GM19467 (cell line): Measurements from ENCODE around the gene ID1.
A peak's percentile ranks its signal among the peaks of the same experiment; 100 is the strongest.
"Not testable (repeated sequence)": the region's sequence is repeated elsewhere in the genome, so short reads cannot be mapped to it uniquely, and the experiment has no call there.

ENCODE experiments used
- ATAC-seq: cut with Tn5 transposase; IDR thresholded peaks from one replicate; pipeline ENCODE4 v1.9.1; 2021; ENCODE audit warnings: mild to moderate bottlenecking, moderate library complexity; ENCODE audit not compliant: unreplicated experiment

The ID1 gene

DNA sequence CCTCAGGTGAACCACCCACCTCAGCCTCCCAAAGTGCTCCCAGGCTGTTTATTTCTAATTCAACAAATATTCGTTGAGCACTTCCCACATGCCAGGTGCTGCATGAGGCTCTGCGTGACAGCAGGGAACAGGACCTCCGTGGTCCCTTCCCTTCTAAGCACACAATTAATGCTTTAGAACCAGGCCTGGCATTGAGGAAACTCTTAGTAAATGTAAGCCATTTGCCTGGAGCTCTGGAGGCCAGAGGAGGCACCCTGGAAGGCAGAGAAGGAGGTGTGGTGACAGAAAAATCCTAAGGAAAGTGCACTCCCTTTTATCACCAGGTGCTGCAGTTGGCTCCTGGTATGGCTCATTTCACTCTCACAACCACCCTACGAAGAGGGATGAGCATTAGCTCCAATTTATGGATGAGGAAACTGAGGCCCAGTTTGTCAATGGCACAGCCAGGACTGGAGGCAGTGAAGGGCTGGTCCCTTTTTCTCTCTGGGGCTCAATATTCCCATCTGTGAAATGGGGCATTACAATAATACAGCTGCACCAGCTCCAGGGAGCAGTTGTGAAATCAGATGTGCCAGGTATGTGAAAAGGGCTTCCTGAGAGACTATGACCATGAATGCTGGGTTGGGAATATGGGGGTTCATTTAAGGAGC is 8.1 kb upstream of the ID1 start:
- ATAC-seq: no peak

DNA sequence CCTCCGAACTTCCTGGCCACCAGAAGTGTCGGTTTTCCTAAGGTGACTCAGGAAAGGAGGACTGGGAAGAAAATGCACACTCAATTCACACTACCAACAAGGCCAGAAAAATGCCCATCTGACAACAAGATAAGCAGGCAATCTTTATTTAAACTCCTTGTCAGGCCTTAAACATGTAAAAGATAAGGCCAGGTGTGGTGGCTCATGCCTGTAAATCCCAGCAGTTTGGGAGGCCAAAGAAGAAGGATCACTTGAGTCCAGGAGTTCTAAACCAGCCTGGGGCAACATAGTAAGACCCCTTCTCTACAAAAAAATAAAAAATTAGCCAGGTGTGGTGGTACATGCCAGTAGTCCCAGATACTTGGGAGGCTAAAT is 7.6 kb upstream of the ID1 start:
- ATAC-seq: no peak

DNA sequence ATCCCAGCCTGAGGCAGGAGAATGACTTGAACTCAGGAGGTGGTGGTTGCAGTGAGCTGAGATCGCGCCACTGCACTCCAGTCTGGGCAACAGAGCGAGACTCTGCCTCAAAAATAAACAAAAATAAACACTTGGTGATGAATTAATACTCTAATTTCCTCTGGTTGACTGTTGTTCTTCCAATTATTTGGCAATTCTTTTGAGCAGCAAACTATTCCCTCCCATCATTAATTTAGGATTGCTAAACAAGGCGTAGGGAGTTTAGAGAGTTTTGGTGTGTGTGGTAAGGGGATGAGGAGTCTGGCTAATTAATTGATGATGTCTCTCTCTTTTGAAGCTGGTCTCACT is 2.7 kb upstream of the ID1 start:
- no peak for ATAC-seq

DNA sequence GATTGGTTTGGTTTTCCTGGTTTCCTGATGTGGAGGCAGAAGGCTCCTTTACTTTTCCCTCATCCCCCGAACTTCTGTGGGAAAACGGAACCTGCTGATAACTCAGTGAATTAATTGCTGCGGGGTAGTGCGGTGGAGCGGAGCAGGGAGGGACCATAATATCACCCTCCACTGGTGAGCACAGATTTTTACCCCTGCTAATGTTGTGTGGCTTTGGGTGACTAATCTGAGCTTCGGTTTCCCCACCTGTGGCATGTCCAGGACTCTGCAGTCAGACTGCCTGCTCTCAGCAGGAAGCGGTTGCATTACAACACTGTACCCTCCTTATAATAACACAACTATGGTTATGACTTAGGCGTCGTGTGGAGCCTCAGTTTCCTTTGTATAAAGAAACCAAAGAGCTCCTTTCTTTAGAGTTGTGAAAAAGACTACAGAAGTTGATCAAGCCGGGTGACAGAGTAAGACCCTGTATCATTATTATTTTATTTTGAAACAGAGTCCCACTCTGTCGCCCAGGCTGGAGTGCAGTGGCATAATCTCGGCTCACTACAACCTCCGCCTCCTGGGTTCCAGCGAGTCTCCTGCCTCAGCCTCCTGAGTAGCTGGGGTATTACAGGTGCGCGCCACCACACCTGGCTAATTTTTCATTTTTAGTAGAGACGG is 2.2 kb upstream of the ID1 start:
- no peak for ATAC-seq

DNA sequence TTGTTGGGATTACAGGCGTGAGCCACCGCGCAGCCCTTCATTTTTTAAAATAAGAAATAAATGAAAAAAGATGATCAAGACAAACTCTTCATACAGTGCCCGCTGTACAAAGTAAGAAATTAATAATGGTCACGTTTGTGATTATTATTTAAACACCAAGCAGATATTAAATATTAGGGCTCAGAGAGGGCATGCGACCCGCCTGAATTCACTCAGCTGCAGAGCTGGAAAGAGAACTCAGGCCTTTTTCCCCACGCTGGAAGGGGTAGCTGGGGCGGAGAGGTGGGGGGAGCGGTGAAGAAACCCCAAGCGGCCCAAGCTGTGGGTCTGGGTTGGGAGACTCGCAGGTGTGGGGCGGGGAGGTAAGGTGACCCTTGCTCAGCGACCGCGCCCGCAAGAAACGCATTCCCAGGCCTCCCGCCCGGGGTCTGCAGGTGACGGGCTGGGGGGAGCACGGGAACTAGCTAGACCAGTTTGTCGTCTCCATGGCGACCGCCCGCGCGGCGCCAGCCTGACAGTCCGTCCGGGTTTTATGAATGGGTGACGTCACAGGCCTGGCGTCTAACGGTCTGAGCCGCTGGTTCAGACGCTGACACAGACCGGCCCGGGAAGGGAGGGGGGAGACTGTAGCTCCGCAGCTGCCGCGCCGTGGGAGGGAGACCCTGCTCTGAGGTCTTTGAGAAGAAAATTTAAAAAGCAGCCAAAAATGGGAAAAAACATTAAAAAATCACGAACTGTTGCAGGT is 1.1 kb upstream of the ID1 start:
- peak; percentile 51 for ATAC-seq

DNA sequence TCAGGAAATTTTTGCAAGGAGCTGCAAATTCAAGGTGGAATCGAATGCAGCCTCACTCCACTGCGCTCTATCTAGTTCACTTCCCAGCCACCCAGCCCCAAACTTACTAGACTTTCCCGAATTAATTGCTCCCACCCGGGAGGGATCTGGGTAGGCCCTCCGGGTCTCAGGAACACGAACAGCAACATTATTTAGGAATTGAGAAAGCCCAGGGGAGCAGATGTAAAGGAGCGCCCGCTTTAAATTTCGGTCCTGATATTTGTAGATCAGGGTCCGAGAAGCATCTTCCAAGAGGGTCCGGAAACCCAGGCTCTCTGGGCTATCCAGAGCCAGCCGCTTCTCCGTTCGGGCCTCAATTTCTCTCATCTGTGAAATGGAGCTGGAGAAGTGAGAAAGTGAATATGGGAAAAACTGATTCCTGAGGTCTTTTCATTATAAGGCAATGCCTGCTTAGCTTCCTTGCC is 490 bp upstream of the ID1 start:
- no peak for ATAC-seq

DNA sequence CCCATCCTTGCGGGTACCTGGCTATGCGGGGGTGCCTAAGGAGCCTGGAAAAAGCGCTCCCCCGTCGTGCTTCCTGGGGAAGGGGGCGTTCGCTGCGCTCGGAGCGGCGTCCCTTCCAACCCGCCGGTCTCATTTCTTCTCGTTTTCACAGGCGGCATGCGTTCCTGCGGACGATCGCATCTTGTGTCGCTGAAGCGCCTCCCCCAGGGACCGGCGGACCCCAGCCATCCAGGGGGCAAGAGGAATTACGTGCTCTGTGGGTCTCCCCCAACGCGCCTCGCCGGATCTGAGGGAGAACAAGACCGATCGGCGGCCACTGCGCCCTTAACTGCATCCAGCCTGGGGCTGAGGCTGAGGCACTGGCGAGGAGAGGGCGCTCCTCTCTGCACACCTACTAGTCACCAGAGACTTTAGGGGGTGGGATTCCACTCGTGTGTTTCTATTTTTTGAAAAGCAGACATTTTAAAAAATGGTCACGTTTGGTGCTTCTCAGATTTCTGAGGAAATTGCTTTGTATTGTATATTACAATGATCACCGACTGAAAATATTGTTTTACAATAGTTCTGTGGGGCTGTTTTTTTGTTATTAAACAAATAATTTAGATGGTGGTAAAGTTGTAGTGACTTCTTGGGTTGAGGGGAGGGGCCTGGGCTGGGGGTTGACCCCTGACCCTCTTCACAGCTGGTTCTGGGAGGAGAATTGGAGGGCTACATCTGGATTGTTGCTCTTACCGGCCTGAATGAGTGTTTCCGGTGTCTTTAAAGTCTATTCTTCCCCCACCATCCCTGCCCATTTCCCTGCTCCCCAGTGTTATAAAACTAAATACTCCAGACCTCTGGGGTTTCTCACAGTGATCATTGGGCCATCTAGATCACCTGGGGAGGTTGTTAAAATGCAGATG is 1.1 kb downstream of the ID1 start:
- no peak for ATAC-seq

DNA sequence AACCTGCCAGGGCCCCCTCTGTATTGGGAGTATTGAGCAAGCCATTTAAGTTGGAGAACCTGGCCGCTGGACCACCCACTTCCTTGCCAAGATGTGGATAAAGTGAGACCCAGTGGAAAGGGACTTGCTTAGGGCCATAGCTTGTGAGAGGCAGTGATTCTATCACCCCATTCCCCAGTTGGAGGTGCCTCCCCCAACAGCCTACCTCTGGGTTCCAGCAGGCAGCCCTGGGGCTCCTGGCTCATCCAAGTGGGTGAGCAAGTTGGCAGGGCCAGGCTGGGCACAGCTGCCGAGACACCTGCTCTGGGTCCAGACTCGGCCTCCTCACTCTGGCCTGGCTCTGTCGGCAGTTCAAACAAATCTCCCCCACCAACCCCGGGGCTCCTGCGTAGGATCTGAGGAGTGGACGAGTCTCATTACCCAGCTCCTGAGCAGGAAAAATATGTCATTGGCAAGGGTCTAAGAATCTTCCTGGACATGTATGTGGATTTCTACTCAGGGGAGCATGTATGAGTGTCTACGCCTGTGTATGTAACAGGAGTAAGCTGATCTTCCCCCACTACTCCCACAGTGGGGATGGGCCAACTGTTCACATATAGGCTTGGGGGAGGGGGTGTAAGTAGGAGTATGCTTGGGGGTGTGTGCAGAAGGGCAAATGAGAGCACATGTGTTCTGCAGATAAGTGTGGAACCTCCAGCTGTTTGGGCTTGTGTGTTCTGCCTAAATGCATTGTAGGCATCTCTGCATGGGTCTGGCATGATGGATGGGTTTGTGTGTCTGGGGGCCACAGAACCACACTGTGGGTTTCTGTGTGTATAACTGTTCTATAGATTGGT is 1.9 kb downstream of the ID1 start:
- no peak for ATAC-seq

DNA sequence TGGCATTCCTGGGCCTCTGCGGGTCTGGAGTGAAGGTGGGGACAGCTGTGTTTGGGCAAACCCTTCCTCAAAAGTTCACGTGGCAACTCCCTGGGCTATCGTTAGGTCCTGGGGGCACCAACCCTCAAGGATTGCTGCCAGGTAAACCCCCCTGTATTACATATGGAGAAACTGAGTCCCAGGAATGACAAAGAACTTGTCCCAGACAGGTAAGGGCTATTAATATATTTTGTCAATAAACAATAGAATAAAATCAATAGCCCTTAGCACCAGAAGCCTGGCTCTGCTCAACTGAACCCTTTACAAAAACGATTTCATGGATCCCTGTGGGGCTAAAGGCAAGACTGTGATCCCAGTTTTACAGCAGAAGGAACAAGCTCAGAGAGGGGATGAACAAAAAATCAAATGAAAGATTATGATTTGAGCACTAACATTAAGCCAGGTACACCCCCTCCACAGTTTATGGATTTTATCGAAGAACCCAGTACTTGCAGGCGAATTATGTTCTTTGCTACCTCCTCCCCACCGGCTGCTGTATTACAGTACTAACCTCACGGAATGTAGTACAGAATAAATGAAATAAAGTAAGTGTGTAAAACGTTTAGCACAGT is 2.7 kb downstream of the ID1 start:
- no peak for ATAC-seq

DNA sequence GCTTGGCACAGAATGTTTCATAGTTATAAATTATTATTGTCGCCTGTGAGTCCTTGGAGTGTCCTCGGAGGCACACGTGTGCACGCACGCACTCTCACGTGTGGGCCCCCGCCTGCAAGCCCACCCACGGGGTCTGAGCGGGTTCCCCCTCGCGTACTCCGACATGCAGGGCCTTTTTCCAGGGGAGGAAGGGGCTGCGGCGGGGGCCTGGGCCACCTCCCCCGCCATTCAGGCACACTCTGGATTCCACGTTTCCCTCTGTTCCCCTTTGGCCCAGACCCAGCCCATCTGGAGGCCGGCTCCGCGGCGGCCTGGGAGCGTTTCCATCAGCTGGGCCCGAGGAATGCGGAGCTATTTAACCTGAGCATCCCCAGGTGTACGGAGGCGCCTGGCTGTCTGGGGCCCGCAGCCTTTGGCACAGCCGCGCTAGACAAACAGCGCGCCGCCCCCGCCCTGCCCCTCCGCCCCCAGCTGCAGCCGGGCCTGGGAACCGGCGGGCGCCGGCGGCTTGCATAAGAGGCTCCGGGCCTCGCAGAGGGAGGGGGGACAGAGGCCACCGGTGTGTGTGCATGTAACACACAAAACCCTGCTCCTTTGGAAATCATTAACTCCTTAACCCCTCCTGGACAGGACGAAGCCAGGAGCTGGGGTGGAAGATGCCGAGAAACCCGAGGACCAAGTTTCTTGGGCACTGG is 3.3 kb downstream of the ID1 start:
- ATAC-seq: no peak

DNA sequence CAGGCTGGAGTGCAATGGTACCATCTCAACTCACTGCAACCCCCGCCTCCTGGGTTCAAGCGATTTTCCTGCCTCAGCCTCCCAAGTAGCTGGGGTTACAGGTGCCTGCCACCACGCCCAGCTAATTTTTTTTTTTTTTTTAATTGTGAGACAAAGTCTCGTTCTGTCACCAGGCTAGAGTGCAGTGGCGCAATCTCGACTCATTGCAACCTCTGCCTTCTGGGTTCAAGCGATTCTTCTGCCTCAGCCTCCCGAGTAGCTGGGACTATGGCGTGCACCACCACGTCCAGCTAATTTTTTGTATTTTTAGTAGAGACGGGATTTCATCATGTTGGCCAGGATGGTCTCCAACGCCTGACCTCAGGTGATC is 7.2 kb downstream of the ID1 start:
- ATAC-seq: not testable (repeated sequence)

DNA sequence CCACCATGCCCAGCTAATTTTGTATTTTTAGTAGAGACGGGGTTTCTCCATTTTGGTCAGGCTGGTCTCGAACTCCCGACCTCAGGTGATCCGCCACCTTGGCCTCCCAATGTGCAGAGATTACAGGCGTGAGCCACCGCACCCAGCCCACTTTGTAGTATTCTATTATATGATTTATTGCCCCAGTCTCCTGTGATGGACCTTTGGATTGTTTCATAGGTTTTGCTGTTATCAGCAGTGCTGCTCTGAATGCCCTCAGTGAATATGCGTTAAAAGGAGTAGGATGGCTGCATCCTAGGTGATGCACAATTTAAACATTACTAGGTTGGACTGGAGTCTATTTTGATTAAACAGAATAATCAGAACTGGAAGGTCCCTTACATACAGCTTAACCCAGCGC is 10.3 kb downstream of the ID1 start:
- ATAC-seq: no peak

DNA sequence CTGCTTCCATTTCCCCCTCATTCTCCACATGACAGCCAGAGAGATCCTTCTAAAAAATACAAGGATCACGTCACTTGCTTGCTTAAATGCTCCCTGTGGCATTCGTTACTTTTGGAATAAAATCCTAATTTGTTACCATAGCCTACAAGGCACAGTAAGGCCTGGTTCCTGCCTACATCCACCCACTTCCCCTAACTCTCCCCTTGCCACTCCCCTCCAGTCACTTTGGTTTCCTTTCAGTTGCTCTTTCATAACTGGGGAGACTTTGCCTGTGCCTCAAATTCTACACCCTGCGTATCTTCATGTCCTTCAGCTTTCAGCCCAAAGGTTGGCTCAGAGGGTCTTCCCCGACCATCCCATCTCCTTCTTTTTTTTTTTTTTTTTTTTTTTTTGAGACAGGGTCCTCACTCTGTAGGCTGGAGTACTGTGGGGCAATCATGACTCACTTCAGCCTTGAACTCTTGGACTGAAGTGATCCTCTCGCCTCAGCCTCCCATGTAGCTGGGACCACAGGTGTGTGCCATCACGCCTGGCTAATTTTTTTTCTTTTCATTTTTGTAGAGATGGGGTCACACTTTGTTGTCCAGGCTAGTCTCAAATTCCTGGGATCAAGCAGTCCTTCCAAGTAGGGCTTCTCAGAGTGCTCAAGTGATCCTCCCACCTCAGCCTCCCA is 12.5 kb downstream of the ID1 start:
- no peak for ATAC-seq

DNA sequence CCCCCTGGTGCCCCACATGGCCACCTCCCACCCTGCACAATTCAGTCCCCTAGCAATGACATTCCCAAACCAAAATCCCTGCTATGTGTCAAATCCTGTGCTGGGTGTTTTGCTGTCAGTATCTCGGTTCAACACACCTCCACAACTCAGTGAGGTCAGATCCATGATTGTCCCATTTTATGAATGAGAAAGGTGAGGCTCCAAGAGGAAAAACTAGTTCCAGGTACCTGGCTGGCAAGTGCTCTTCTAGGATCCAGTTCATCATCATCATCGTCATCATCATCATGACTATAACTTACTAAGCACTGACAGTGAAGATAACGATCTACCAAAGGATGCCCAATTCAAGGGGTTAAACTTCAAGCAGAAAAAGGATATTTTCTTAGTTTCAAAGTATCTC is 15.2 kb downstream of the ID1 start:
- no peak for ATAC-seq

DNA sequence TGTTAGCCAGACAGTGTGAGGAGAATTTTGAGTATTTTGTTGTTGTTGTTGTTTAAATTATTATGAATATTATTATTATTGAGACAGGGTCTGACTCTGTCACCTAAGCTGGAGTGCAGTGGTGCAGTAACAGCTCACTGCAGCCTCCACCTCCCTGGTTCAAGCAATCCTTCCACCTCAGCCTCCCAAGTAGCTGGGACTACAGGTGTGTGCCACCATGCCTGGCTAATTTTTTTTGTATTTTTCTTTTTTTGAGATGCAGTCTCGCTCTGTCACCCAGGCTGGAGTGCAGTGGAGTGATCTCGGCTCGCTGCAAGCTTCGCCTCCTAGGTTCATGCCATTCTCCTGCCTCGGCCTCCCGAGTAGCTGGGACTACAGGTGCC is 18.0 kb downstream of the ID1 start:
- not testable (repeated sequence) for ATAC-seq

DNA sequence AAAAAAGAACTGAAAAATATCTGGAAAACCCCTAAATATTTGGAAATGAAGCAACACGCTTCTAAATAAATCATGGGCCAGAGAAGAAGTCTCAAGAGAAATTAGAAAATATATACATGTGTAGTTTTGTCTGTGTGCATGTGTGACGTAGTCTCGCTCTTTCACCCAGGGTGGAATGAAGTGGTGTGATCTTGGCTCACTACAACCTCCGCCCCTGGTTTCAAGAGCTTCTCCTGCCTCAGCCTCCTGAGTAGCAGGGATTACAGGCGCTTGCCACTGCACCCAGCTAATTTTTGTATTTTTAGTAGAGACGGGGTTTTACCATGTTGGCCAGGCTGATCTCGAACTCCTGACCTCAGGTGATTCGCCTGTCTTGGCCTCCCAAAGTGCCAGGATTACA is 21.4 kb downstream of the ID1 start:
- ATAC-seq: not testable (repeated sequence)

DNA sequence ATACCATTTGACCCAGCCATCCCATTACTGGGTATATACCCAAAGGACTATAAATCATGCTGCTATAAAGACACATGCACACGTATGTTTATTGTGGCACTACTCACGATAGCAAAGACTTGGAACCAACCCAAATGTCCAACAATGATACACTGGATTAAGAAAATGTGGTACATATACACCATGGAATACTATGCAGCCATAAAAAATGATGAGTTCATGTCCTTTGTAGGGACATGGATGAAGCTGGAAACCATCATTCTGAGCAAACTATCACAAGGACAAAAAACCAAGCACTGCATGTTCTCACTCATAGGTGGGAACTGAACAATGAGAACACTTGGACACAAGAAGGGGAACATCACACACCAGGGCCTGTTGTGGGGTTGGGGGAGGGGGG is 23.0 kb downstream of the ID1 start:
- ATAC-seq: not testable (repeated sequence)

DNA sequence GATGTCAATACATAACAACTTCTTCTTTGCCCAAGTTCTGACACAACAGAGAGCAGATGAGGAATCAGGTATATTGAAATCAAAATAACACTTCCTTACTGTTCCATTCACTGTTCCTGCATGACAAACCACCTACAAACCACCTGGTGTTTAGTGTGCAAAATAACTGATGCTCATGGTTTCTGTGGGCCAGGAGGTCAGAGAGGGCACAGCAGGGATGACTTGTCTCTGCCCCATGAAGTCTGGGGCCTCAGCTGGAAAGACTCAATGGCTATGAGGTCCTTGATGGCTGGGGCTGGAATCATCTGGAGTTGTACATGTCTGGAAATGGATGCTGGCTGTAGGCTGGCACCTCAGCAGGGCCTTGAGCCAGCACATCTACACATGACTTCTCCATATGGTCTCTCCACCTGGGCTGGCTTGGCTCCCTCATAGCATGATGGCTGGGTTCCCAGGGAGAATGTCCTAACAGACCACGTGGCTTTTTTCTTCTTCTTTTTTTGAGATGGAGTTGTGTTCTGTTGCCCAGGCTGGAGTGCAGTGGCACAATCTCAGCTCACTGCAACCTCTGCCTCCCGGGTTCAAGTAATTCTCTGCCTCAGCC is 25.2 kb downstream of the ID1 start:
- no peak for ATAC-seq
